Testis (tissue), 3 donors: ENCODE data around the gene TCIRG1. TPM values are rescaled to one million over a fixed set of nuclear protein-coding genes. Genes with fewer than 3 reads are reported as not detected.

ENCODE experiments used
- DNase-seq: peaks from one replicate; pipeline ENCODE4 v3.0.0-alpha.2; 2019
- H3K27ac ChIP-seq, 2 donors: fragments of 200-600 bp; sonication (generic); one replicate each; pipeline ENCODE4 v1.5.1; 2019
- H3K27me3 ChIP-seq: fragments of 200-600 bp; sonication (generic); one replicate; pipeline ENCODE4 v1.5.1; 2019
- H3K36me3 ChIP-seq: fragments of 200-600 bp; sonication (generic); one replicate; pipeline ENCODE4 v1.5.1; 2017; ENCODE audit warnings: low read depth; ENCODE audit errors: missing control alignments
- H3K4me1 ChIP-seq: fragments of 200-600 bp; sonication (generic); one replicate; pipeline ENCODE4 v1.5.1; 2019
- H3K4me3 ChIP-seq, 2 donors: fragments of 200-600 bp; sonication (generic); one replicate each; pipeline ENCODE4 v1.5.1; 2017 to 2019
- H3K9me3 ChIP-seq: fragments of 200-600 bp; sonication (generic); one replicate; pipeline ENCODE4 v1.5.1; 2017
- POLR2A ChIP-seq: fragments of 450-650 bp; IDR thresholded peaks from one replicate; pipeline ENCODE4 v1.6.1; 2017; ENCODE audit warnings: antibody characterized with exemption, mild to moderate bottlenecking, moderate library complexity
- WGBS, 2 donors: methylation state at CpG; one replicate each; pipeline ENCODE4 v1.1.5; 2018; 5-methylcytosine and 5-hydroxymethylcytosine counted together
- intact Hi-C: fragments of 100-400 bp; cut with DNase I; formaldehyde crosslinking; loops from one replicate; pipeline ENCODE4 v1.15.1; 2023; ENCODE audit warnings: low total_unique reads
- polyA plus RNA-seq: library from polyadenylated mRNA; stranded (reverse); fragments of 350-450 nt; fragmentation: Illumina TruSeq; extraction: RNeasy Lipid Tissue Mini Kit (QIAGEN cat#74804); gene quantifications from one replicate; pipeline ENCODE4 v1.2.3, GENCODE V29; 2014; ENCODE audit warnings: low read depth, low replicate concordance; ENCODE audit not compliant: insufficient read depth
- total RNA-seq, 2 donors: library from RNA; depleted of rRNA; stranded (reverse); fragments of >200 nt; gene quantifications; one replicate each; pipeline ENCODE4 v1.2.3, GENCODE V29; 2016
- TF ChIP-seq, protein P1 (sequence below), 3 experiments: fragments of 450-650 bp in 2 of 3; fragments of 200-600 bp in 1 of 3; sonication (generic) in 1 of 3; IDR thresholded peaks; one replicate each; pipeline ENCODE4 v1.5.1; 2016 to 2019; ENCODE audit warnings: antibody characterized with exemption in 3 of 3, mild to moderate bottlenecking in 2 of 3, moderate library complexity in 1 of 3

The TCIRG1 gene
- total and polyA plus RNA-seq, 3 donors from 2014 or later, result 22.2 to 53.6 (median 52.8) TPM

DNA sequence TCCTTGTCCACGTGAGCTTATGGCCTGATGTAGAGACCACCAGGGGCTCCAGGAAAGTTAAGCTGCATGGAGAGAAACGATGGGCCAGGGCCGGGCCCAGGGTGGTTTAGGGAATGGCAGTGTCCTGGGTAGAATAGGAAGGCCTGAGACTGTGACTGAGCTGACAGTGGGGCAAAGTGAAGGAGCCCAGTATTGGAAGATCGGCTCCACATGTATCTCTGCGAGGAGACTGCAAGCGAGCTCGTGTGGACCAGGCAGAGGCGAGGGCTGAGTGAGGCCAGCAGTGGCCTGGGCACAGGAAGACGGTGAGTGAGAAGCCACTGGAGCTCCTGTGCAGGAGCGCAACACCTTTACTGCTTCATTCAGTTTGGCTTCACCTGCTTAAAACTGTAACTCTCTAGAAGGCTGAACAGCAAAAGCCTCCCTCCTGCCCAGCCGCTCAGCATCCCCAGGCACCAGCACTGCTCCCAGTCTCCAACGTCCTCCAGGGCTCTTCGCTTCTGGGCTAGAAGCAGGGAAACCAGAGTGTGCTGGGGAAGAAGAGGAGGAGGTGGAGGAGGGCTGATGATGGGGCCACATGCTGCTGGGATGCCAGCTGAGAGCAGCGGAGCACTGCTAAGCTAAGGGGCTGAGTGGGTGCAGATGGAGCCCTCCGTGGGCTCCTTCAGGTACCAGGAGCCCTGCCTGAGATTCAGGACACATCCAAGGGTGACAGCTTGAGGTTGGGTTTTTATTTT is 13.5 kb downstream of the TCIRG1 start:
- H3K4me3 ChIP-seq, result no peak overlapping the region
- WGBS, 2 donors, result 89 to 92% methylated on average over 15 of the region's 15 CpGs
- no peak for DNase-seq
- TF ChIP-seq, protein P1, sequence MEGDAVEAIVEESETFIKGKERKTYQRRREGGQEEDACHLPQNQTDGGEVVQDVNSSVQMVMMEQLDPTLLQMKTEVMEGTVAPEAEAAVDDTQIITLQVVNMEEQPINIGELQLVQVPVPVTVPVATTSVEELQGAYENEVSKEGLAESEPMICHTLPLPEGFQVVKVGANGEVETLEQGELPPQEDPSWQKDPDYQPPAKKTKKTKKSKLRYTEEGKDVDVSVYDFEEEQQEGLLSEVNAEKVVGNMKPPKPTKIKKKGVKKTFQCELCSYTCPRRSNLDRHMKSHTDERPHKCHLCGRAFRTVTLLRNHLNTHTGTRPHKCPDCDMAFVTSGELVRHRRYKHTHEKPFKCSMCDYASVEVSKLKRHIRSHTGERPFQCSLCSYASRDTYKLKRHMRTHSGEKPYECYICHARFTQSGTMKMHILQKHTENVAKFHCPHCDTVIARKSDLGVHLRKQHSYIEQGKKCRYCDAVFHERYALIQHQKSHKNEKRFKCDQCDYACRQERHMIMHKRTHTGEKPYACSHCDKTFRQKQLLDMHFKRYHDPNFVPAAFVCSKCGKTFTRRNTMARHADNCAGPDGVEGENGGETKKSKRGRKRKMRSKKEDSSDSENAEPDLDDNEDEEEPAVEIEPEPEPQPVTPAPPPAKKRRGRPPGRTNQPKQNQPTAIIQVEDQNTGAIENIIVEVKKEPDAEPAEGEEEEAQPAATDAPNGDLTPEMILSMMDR (IDR thresholded peaks at IDR 0.05), result no peak
- no peaks in the 10 kb centered on the region for H3K4me1 ChIP-seq
- intact Hi-C loops, result no loop called here
- no peak overlapping the region for H3K27ac ChIP-seq
- H3K36me3 ChIP-seq, result no peaks in the 10 kb centered on the region
- no peaks in the 10 kb centered on the region for H3K27me3 ChIP-seq
- no peaks in the 10 kb centered on the region for H3K9me3 ChIP-seq

DNA sequence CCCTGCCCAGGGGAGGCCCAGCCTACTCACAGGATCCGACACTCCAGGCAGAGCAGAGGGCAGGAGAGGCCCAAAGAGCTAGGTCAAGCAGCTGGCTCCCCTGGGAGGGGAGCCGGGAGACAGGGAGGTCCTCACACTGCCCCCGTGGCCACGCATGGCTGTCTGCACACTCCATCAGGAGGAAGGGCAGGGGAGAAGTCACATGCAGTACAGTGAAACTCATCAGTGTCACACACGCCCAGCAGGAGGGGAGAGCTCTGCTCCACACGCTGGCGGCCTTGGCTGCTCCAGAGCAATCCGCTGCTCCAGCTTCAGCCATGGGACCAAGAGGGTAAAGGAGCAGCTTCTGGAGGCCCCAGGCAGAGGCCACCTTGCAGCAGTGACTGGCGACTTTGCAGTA is 14.3 kb downstream of the TCIRG1 start:
- WGBS, 2 donors, result 55 to 76% methylated on average over 6 to 9 of the region's 9 CpGs
- Histone ChIP-seq H3K4me3 (no peak overlapping the region), H3K9me3 (no peaks in the 10 kb centered on the region), H3K36me3 (no peaks in the 10 kb centered on the region), H3K4me1 (no peaks in the 10 kb centered on the region), H3K27ac (no peak overlapping the region), H3K27me3 (no peaks in the 10 kb centered on the region)
- intact Hi-C loops, result no loop called here
- TF ChIP-seq POLR2A, result no peak
- TF ChIP-seq, protein P1 (IDR thresholded peaks at IDR 0.05), result no peak
- no peak for DNase-seq

DNA sequence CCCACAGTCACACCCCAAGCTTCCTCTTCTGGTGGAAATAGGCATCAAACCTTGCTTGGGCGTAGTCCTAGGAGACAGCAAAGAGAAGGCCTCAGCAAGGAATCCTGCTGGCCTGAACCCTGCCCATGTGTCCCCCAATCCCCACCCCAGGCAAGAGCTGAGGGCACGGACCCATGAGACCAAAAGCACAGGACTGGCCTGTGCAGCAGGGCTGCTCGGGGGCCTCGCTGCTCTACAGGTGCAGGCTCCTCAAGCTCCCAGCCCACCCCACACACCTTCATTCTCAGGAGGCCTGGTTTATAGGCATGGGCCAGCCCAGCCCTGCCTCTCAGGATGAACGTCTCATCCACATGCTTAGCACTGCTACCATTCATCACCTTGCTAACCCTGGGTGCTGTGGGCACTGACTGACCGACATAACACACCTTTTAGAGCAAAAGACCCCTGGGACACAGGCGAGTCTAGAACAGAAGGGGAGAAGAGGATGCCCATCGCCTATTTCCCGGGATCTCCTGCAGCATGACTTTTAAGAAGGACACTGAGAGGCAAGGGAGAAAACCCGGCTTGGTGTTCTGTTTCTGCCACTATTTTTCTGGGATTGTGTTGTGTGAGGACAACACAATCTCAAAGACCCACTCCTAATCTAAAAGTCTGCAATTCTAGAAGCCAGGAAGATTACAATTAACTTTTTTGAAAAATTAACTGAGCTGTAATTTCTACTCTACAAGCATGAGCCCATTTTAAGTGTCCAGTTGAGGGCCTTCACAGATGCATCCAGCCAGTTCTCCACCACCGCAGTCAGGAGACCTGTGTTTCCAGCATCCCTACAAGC is 15.4 kb downstream of the TCIRG1 start:
- no peak for DNase-seq
- intact Hi-C loops, result no loop called here
- H3K9me3 ChIP-seq, result no peaks in the 10 kb centered on the region
- H3K27ac ChIP-seq, result no peak overlapping the region
- H3K36me3 ChIP-seq, result no peaks in the 10 kb centered on the region
- H3K4me3 ChIP-seq, result no peak overlapping the region
- no peaks in the 10 kb centered on the region for H3K27me3 ChIP-seq
- no peaks in the 10 kb centered on the region for H3K4me1 ChIP-seq
- 92 to 94% methylated on average over 11 of the region's 11 CpGs for whole genome bisulfite sequencing, 2 donors
- TF ChIP-seq, protein P1 (IDR thresholded peaks at IDR 0.05), result no peak

DNA sequence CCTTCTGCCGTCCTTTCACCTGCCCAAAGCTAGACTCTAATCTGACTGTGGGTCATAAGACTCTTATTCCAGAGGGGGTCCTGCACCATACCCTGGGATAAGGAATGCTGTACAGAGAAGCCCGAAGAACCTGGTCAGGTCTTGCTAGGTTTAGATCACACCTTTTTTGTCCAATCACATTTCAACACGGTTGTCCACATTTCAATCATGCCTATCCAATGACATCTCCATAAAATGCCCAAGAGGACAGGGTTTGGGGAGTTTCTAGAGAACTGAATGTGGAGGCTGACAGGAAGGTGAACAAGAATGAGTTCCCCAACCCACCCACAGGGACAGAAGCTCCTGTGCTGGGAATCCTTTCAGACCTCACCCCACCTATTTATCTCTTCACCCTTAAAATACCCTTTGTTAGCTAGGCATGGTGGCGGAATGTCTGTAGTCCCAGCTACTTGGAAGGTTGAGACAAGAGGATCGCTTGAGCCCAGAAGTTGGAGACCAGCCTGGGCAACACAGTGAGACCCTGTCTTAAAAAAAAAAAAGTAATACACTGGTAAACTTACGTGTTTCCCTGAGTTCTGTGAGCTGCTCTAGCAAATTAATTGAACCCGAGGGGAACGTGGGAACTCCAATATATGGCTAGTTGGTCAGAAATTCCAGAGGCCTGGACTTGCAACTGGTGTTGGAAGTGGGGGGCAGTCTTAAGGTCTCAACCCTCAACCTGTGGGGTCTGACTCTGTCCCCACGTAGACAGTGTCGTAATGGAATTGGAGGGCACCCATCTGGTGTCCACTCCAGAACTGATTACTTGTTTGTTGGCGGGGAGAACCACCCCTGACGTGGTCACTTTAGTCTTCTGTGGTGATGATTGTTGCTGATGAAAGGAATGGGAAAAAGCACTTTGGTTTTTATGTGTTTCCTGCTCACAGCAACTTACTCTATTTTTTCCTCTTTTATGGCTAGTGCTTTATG is 17.8 kb downstream of the TCIRG1 start:
- no peaks in the 10 kb centered on the region for H3K36me3 ChIP-seq
- WGBS, 2 donors, result 95 to 96% methylated on average over 12 of the region's 12 CpGs
- intact Hi-C loops, result no loop called here

More for the DNA sequence above, 17.8 kb downstream of the TCIRG1 start:
- Histone ChIP-seq H3K27me3 (no peaks in the 10 kb centered on the region), H3K27ac (no peak overlapping the region), H3K4me1 (no peaks in the 10 kb centered on the region), H3K4me3 (no peak overlapping the region), H3K9me3 (no peaks in the 10 kb centered on the region)
- DNase-seq, result no peak
- no peak for TF ChIP-seq POLR2A
- TF ChIP-seq, protein P1 (IDR thresholded peaks at IDR 0.05), result no peak
